MCF 10A (cell line): ENCODE data around the gene NFATC2IP. TPM values are rescaled to one million over a fixed set of nuclear protein-coding genes. Genes with fewer than 3 reads are reported as not detected.

ENCODE experiments used
- Bru-seq: library from RNA; stranded (reverse); fragments of 400-500 nt; gene quantifications from one replicate; lab custom pipeline; 2021; lab: Mats Ljungman, UMichigan
- BruChase-seq, 2 experiments: library from RNA; stranded (reverse); fragments of 400-500 nt; gene quantifications; one replicate each; lab custom pipeline; 2021; lab: Mats Ljungman, UMichigan
- BruUV-seq: library from RNA; stranded (reverse); fragments of 400-500 nt; replicated peaks from 2 replicates; lab custom pipeline; 2021; lab: Mats Ljungman, UMichigan
- CTCF ChIA-PET: fragments of 300-600 bp; sonication (Branson Sonifier 250); formaldehyde crosslinking; extraction: SDS; loops from one replicate; lab custom pipeline; 2021; ENCODE audit warnings: antibody characterized with exemption, inconsistent platforms; lab: Yijun Ruan, JAX
- POLR2A ChIA-PET: fragments of 300-600, 350-650 bp; sonication (Branson Sonifier 250); formaldehyde crosslinking; extraction: SDS; loops from one replicate; lab custom pipeline; 2020; ENCODE audit warnings: antibody characterized with exemption, inconsistent platforms; lab: Yijun Ruan, JAX
- DNase-seq: peaks from one replicate; pipeline ENCODE4 v3.0.0-alpha.2; 2018; ENCODE audit not compliant: unreplicated experiment
- H3K27ac Mint-ChIP-seq: one replicate; pipeline ENCODE4 v1.8.0; 2022; ENCODE audit warnings: mild to moderate bottlenecking, low read depth, mixed read lengths; ENCODE audit not compliant: unreplicated experiment
- H3K27me3 Mint-ChIP-seq: one replicate; pipeline ENCODE4 v1.8.0; 2022; ENCODE audit warnings: mixed read lengths; ENCODE audit not compliant: insufficient read depth, unreplicated experiment
- H3K36me3 Mint-ChIP-seq: one replicate; pipeline ENCODE4 v1.8.0; 2022; ENCODE audit warnings: mild to moderate bottlenecking, moderate library complexity, mixed read lengths; ENCODE audit not compliant: insufficient read depth, unreplicated experiment
- H3K4me1 Mint-ChIP-seq: one replicate; pipeline ENCODE4 v1.8.0; 2022; ENCODE audit warnings: mixed read lengths; ENCODE audit not compliant: insufficient read depth, unreplicated experiment
- H3K4me3 Mint-ChIP-seq: one replicate; pipeline ENCODE4 v1.8.0; 2022; ENCODE audit warnings: mild to moderate bottlenecking, moderate library complexity, mixed read lengths; ENCODE audit not compliant: unreplicated experiment
- H3K9me3 Mint-ChIP-seq: one replicate; pipeline ENCODE4 v1.8.0; 2022; ENCODE audit warnings: mixed read lengths; ENCODE audit not compliant: unreplicated experiment
- CTCF ChIP-seq: fragments of 200-600 bp; IDR thresholded peaks from one replicate; pipeline ENCODE4 v1.8.0; 2022; ENCODE audit warnings: antibody characterized with exemption, mild to moderate bottlenecking; ENCODE audit not compliant: unreplicated experiment
- intact Hi-C: fragments of 100-400 bp; cut with micrococcal nuclease; formaldehyde crosslinking; loops from 2 replicates; pipeline ENCODE4 v1.14.1; 2022
- long read RNA-seq: library from polyadenylated mRNA; stranded (forward); transcript quantifications from one replicate; pipeline ENCODE4 v2.0.0, GENCODE V29; 2022
- total RNA-seq: library from RNA; stranded (reverse); gene quantifications from 2 replicates; pipeline ENCODE4 v1.2.3, GENCODE V29; 2022

NFATC2IP gene
- 39.5 and 41.3 TPM in 2 replicates for total RNA-seq
- percentile 73 among the genes with signal in this experiment for Bru-seq, nascent RNA
- BruChase-seq, experiment 1, labeled RNA remaining after a 6-hour chase = percentile 89 among the genes with signal in this experiment
- BruChase-seq, experiment 2, labeled RNA remaining after a 2-hour chase = percentile 85 among the genes with signal in this experiment
- long read RNA-seq, full-length matches to known transcripts = 24 of 42 reads
- long read RNA-seq, partial matches to known transcripts = 5 of 42 reads
- long read RNA-seq, other reads (novel, unspliced or antisense) = 13 of 42 reads

GRCh38 chr16:28950648-28951409 lies at the start of gene NFATC2IP:
NFATC2IP (plus strand) TSS chr16:28950937; CDS start chr16:28951012, 75 bp downstream.
- intact Hi-C loops = loop anchor here (2.0 kb wide), 1 partner anchor 24 kb away; the partner anchor contains the start of gene SPNS1
- no peaks in the 10 kb centered on the region for H3K9me3 Mint-ChIP-seq
- no peak for TF ChIP-seq CTCF
- H3K4me1 Mint-ChIP-seq = peaks cover 19% of the 10 kb centered on the region
- H3K4me3 Mint-ChIP-seq = peak within 1 kb of the TSS; percentile 99
- POLR2A ChIA-PET = interaction anchor here (0.6 to 3.9 kb wide), 11 partner anchors 18 to 1456 kb away, joined by 3 to 30 read pairs (median 6); partner anchors contain the start of genes ATXN2L, RABEP2, SH2B1 and SPNS1
- peak; percentile 99 for DNase-seq
- H3K36me3 Mint-ChIP-seq = peaks cover 28% of the 10 kb centered on the region
- CTCF ChIA-PET = interaction anchor here (0.6 to 1.0 kb wide), 4 partner anchors 30 to 869 kb away, joined by 3 to 6 read pairs (median 3); partner anchors contain the start of genes ATXN2L and MVP
- BruUV-seq = no TSS peak
- H3K27ac Mint-ChIP-seq = peak within 1 kb of the TSS; percentile 92
- no peaks in the 10 kb centered on the region for H3K27me3 Mint-ChIP-seq

- Mint-ChIP-seq H3K27ac (no peak overlapping the region), H3K9me3 (no peaks in the 10 kb centered on the region)
These were observed 48.9 kb upstream of the NFATC2IP start for GRCh38 chr16:28901862-28902261.

GRCh38 chr16:28902909-28903308 lies 47.8 kb upstream of the NFATC2IP start:
- intact Hi-C loops = no loop called here
- Mint-ChIP-seq H3K27ac (no peak overlapping the region), H3K27me3 (no peaks in the 10 kb centered on the region), H3K4me1 (no peaks in the 10 kb centered on the region), H3K4me3 (no peak overlapping the region), H3K9me3 (no peaks in the 10 kb centered on the region), H3K36me3 (peaks cover 5% of the 10 kb centered on the region)
- ChIA-PET CTCF (no interaction called here), POLR2A (interaction anchor here (0.6 kb wide), 1 partner anchor 56 kb away, joined by 3 read pairs; no protein-coding TSS in a partner anchor)
- no peak for DNase-seq
- TF ChIP-seq CTCF = no peak
- BruUV-seq = no TSS peak

More at GRCh38 chr16:28901862-28902261, 48.9 kb upstream of the NFATC2IP start:
- no peak for DNase-seq
- intact Hi-C loops = no loop called here
- ChIA-PET POLR2A (no interaction called here), CTCF (no interaction called here)
- H3K4me1 Mint-ChIP-seq = no peaks in the 10 kb centered on the region
- peaks cover under 1% of the 10 kb centered on the region for H3K36me3 Mint-ChIP-seq
- H3K4me3 Mint-ChIP-seq = no peak overlapping the region
- BruUV-seq = no TSS peak
- no peak for TF ChIP-seq CTCF
- no peaks in the 10 kb centered on the region for H3K27me3 Mint-ChIP-seq
